Kidney (tissue), 14 donors: ENCODE results near the gene FRMD4A. TPM values are rescaled to one million over a fixed set of nuclear protein-coding genes. Genes with fewer than 3 reads are reported as not detected.
A peak's percentile ranks its signal among the peaks of the same experiment; 100 is the strongest.

Source experiments
- DNase-seq, 5 donors: peaks; one replicate each; pipeline ENCODE4 v3.0.0-alpha.2; 2013 to 2020
- FAIRE-seq: peaks from 2 replicates; lab custom pipeline; 2012; peaks lifted over from hg19 to GRCh38; lab: Jason Lieb, UNC
- H3K27ac ChIP-seq, 2 donors: one replicate each; pipeline ENCODE4 v1.7.0; 2013; ENCODE audit warnings: low read depth in 2 of 2, low read length in 2 of 2, inconsistent platforms in 1 of 2
- H3K27me3 ChIP-seq: one replicate; pipeline ENCODE4 v1.7.1; 2013; ENCODE audit warnings: low read length, inconsistent platforms; ENCODE audit not compliant: control insufficient read depth, insufficient read depth
- H3K36me3 ChIP-seq, 3 donors: one replicate each; pipeline versions ENCODE4 v1.7.0 to v1.7.1; 2013; ENCODE audit warnings: low read length in 3 of 3, control low read depth in 1 of 3, inconsistent platforms in 1 of 3; ENCODE audit not compliant: insufficient read depth in 3 of 3, control insufficient read depth in 2 of 3
- H3K4me1 ChIP-seq, 3 donors: one replicate each; pipeline versions ENCODE4 v1.7.0 to v1.7.1; 2013; ENCODE audit warnings: low read length in 3 of 3, inconsistent platforms in 1 of 3, low read depth in 1 of 3; ENCODE audit not compliant: control insufficient read depth in 2 of 3, insufficient read depth in 2 of 3
- H3K4me3 ChIP-seq, 3 donors: one replicate each; pipeline versions ENCODE4 v1.7.0 to v1.8.1; 2013; ENCODE audit warnings: low read length in 3 of 3, control low read depth in 1 of 3, inconsistent platforms in 1 of 3
- H3K9ac ChIP-seq, 3 donors: one replicate each; pipeline versions ENCODE4 v1.7.0 to v1.7.1; 2013; ENCODE audit warnings: low read length in 3 of 3, control low read depth in 1 of 3, inconsistent platforms in 1 of 3
- H3K9me3 ChIP-seq, 3 donors: one replicate each; pipeline versions ENCODE4 v1.7.0 to v1.7.1; 2013; ENCODE audit warnings: low read length in 3 of 3, control low read depth in 1 of 3, inconsistent platforms in 1 of 3; ENCODE audit not compliant: control insufficient read depth in 2 of 3, insufficient read depth in 1 of 3
- intact Hi-C: fragments of 100-400 bp; cut with DNase I; formaldehyde crosslinking; loops from one replicate; pipeline ENCODE4 v1.11.1; 2022
- polyA plus RNA-seq: library from polyadenylated mRNA; stranded (reverse); fragments of 350-450 nt; fragmentation: Illumina TruSeq; extraction: RNeasy Lipid Tissue Mini Kit (QIAGEN cat#74804); gene quantifications from one replicate; pipeline ENCODE4 v1.2.3, GENCODE V29; 2014; ENCODE audit warnings: low read depth, low replicate concordance; ENCODE audit not compliant: insufficient read depth
- total RNA-seq: library from RNA; stranded (reverse); fragmentation: NEBNext Ultra II Directional; extraction: Animal tissue kit (Norgen Biotek cat#: 25700); gene quantifications from one replicate; pipeline ENCODE4 v1.2.1, GENCODE V29; 2021
- TF ChIP-seq, protein P1 (sequence below): IDR thresholded peaks from 3 replicates; pipeline ENCODE4 v1.5.1; 2012; ENCODE audit warnings: mild to moderate bottlenecking, moderate library complexity, borderline replicate concordance; ENCODE audit not compliant: insufficient read depth; ENCODE audit errors: extremely low read depth
- donor health status: control.
- donor health status: control.
- donor health status: control.
- donor health status: control.
- donor health status: control.
- donor health status: DM: yes; HTN: yes; CAD: no.
- donor health status: Normal renal cell carcinoma (clear cell type).

FRMD4A gene
- total and polyA plus RNA-seq, 2 donors from 2014 or later: 16.0 to 68.2 TPM

DNA sequence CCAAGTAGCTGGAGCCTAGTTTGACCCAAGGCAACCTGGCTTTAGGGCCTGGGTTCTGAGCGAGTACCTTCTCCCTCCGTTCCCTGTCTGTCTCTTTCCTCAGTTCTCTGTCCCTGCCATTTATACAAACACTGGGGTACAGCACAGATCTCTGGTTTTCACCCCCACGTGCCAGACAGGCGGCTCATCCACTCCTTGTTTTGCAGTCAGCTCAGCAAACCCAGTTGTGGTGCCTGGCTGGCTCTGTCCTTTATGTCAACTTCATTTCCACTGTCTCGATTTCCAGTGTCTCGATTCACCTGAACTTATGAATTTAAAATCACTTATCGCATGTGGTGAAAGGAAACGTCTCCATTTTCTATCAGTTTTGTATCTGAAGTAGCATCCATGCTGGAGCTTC, 230.8 kb downstream of the FRMD4A start:
- Histone ChIP-seq H3K36me3 (no peaks in the 10 kb centered on the region), H3K9ac (no peak overlapping the region), H3K9me3 (no peaks in the 10 kb centered on the region), H3K4me3 (no peak overlapping the region), H3K4me1 (no peaks in the 10 kb centered on the region), H3K27ac (no peak overlapping the region), H3K27me3 (no peaks in the 10 kb centered on the region)
- DNase-seq: peak in 1 of 5 donors; percentile 8
- TF ChIP-seq, protein P1, sequence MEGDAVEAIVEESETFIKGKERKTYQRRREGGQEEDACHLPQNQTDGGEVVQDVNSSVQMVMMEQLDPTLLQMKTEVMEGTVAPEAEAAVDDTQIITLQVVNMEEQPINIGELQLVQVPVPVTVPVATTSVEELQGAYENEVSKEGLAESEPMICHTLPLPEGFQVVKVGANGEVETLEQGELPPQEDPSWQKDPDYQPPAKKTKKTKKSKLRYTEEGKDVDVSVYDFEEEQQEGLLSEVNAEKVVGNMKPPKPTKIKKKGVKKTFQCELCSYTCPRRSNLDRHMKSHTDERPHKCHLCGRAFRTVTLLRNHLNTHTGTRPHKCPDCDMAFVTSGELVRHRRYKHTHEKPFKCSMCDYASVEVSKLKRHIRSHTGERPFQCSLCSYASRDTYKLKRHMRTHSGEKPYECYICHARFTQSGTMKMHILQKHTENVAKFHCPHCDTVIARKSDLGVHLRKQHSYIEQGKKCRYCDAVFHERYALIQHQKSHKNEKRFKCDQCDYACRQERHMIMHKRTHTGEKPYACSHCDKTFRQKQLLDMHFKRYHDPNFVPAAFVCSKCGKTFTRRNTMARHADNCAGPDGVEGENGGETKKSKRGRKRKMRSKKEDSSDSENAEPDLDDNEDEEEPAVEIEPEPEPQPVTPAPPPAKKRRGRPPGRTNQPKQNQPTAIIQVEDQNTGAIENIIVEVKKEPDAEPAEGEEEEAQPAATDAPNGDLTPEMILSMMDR: no peak
- intact Hi-C loops: loop anchor here (10.0 kb wide), 1 partner anchor 315 kb away; no protein-coding TSS in a partner anchor
- no peak for FAIRE-seq

DNA sequence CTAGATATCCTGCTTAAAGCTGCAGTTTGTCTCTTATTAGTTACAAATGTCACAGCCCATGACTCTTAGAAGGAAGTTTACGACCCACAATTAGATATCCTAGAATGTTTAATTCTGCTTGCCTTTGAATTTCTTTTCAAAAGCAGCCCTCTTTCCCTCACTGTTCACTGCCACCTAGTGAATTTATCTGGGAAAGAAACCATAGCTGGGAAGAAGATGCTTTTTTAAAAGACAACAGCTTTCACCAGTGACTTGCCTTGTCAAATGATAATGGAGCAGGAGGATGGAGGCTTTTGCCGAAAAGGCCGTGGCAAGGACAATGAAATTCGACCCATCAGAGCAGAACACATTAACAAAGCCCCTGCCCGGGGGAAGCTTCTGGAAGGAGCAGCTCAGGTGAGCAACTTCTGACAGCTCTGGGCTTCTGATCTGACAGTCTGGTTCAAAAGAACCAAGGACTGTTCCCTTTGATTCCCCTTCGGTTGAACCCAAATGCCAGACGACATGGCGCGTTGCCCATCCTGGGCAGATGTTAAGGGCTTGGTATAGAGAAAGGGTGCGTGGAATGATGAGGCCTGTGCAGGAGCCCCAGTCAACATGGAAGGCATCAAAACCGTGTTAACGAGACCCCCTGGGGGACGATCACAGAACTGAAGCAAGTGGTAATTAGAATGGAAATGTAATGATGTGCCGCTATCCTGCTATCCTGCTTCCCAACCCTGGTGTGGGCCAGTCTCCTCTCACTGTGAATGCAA, 236.8 kb downstream of the FRMD4A start:
- FAIRE-seq: peak; percentile 60
- H3K27me3 ChIP-seq: no peaks in the 10 kb centered on the region
- H3K9ac ChIP-seq: no peak overlapping the region
- peak in 4 of 5 donors; percentile 18 to 84 (median 65) for DNase-seq
- peaks cover 0 to 2% (median 0%) of the 10 kb centered on the region in 3 donors for H3K4me1 ChIP-seq
- TF ChIP-seq, protein P1: peak; percentile 46
- intact Hi-C loops: loop anchor here (10.0 kb wide), 1 partner anchor 309 kb away; no protein-coding TSS in a partner anchor
- H3K27ac ChIP-seq: no peak overlapping the region
- no peak overlapping the region for H3K4me3 ChIP-seq
- H3K9me3 ChIP-seq: no peaks in the 10 kb centered on the region
- H3K36me3 ChIP-seq: no peaks in the 10 kb centered on the region

DNA sequence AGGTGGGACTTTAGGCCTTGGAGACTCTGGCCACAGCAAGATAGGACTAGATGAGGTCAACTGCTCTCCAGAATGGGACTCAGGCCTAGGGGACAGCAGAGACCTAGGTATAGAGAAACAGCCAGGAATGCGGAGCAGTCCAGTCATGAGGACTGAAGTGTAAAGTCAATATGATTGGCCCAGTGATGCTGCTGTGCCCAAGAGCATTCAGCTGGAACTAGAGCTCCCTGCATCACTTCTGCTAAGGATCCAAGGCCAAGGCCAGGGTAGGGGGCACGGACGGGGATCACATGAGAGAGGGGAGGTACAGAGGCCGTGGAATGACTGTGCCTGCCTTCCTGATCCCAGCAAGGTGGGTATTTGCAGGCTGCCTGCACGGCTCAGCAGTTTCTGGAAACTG, 237.9 kb downstream of the FRMD4A start:
- FAIRE-seq (no peak), DNase-seq (peak in 4 of 5 donors; percentile 47 to 64 (median 55))
- Histone ChIP-seq H3K9ac (no peak overlapping the region), H3K27me3 (no peaks in the 10 kb centered on the region), H3K27ac (no peak overlapping the region), H3K4me1 (peaks cover 0 to 2% (median 0%) of the 10 kb centered on the region in 3 donors), H3K9me3 (no peaks in the 10 kb centered on the region), H3K36me3 (no peaks in the 10 kb centered on the region), H3K4me3 (no peak overlapping the region)
- TF ChIP-seq, protein P1: no peak
- intact Hi-C loops: loop anchor here (10.0 kb wide), 1 partner anchor 308 kb away; no protein-coding TSS in a partner anchor
